ENCODE measurements around the gene SERPINB5. TPM values are rescaled to one million over a fixed set of nuclear protein-coding genes. Genes with fewer than 3 reads are reported as not detected.

SERPINB5 gene
- total RNA-seq, 2 donors from 2014 or later, result not detected

GRCh38 chr18:63518178-63519012 lies 41.6 kb downstream of the SERPINB5 start:
- no peaks in the 10 kb centered on the region for H3K4me1 ChIP-seq
- DNase-seq (ENCODE audit: low spot score), result peak; percentile 70
- no peaks in the 10 kb centered on the region for H3K27me3 ChIP-seq
- H3K36me3 ChIP-seq, result no peaks in the 10 kb centered on the region
- H3K27ac ChIP-seq, result no peak overlapping the region
- TF ChIP-seq CTCF (IDR thresholded peaks at IDR 0.05), result peak; percentile 44 to 86
- no peaks in the 10 kb centered on the region for H3K9me3 ChIP-seq
- no peak overlapping the region for H3K4me3 ChIP-seq

GRCh38 chr18:63520053-63520685 lies 43.4 kb downstream of the SERPINB5 start:
- no peak for DNase-seq (ENCODE audit: low spot score)
- Histone ChIP-seq H3K36me3 (no peaks in the 10 kb centered on the region), H3K27ac (no peak overlapping the region), H3K4me3 (no peak overlapping the region), H3K9me3 (no peaks in the 10 kb centered on the region), H3K4me1 (no peaks in the 10 kb centered on the region), H3K27me3 (no peaks in the 10 kb centered on the region)
- no peak for TF ChIP-seq CTCF (IDR thresholded peaks at IDR 0.05)

- no peak for TF ChIP-seq CTCF (IDR thresholded peaks at IDR 0.05)
- H3K27ac ChIP-seq, result no peak overlapping the region
- H3K4me3 ChIP-seq, result no peak overlapping the region
- no peaks in the 10 kb centered on the region for H3K9me3 ChIP-seq
- no peaks in the 10 kb centered on the region for H3K36me3 ChIP-seq
- no peaks in the 10 kb centered on the region for H3K4me1 ChIP-seq
- H3K27me3 ChIP-seq, result no peaks in the 10 kb centered on the region
- no peak for DNase-seq (ENCODE audit: low spot score)
Observed at GRCh38 chr18:63523660-63524059, 46.9 kb downstream of the SERPINB5 start.

GRCh38 chr18:63527251-63527650 lies 50.5 kb downstream of the SERPINB5 start:
- no peak for TF ChIP-seq CTCF (IDR thresholded peaks at IDR 0.05)
- Histone ChIP-seq H3K36me3 (no peaks in the 10 kb centered on the region), H3K27me3 (no peaks in the 10 kb centered on the region), H3K9me3 (no peaks in the 10 kb centered on the region), H3K4me1 (no peaks in the 10 kb centered on the region), H3K27ac (no peak overlapping the region), H3K4me3 (no peak overlapping the region)
- DNase-seq (ENCODE audit: low spot score), result no peak

GRCh38 chr18:63528863-63529492 lies 52.2 kb downstream of the SERPINB5 start:
- Histone ChIP-seq H3K4me1 (no peaks in the 10 kb centered on the region), H3K27ac (no peak overlapping the region), H3K4me3 (no peak overlapping the region), H3K9me3 (no peaks in the 10 kb centered on the region), H3K27me3 (no peaks in the 10 kb centered on the region), H3K36me3 (no peaks in the 10 kb centered on the region)
- TF ChIP-seq CTCF (IDR thresholded peaks at IDR 0.05), result no peak
- no peak for DNase-seq (ENCODE audit: low spot score)

Measured in right atrium auricular region (tissue), 2 donors.